Calu3 (cell line): ENCODE data around the gene ACCS. TPM values are rescaled to one million over a fixed set of nuclear protein-coding genes. Genes with fewer than 3 reads are reported as not detected.

Experiments
- BruUV-seq: library from RNA; stranded (reverse); fragments of 400-500 nt; replicated peaks from 2 replicates; lab custom pipeline; 2021; lab: Mats Ljungman, UMichigan
- CTCF ChIA-PET: fragments of 300-600 bp; sonication (Branson Sonifier 250); formaldehyde crosslinking; loops from one replicate; lab custom pipeline; 2022; ENCODE audit warnings: antibody characterized with exemption; lab: Charles Lee
- DNase-seq: peaks from one replicate; pipeline ENCODE4 v3.0.0; 2022
- H3K27ac Mint-ChIP-seq: one replicate; pipeline ENCODE4 v1.8.0; 2022; ENCODE audit warnings: mixed read lengths; ENCODE audit not compliant: unreplicated experiment
- H3K27me3 Mint-ChIP-seq: one replicate; pipeline ENCODE4 v1.8.0; 2022; ENCODE audit warnings: mixed read lengths; ENCODE audit not compliant: unreplicated experiment
- H3K36me3 Mint-ChIP-seq: one replicate; pipeline ENCODE4 v1.8.0; 2022; ENCODE audit warnings: mild to moderate bottlenecking, moderate library complexity, mixed read lengths; ENCODE audit not compliant: insufficient read depth, unreplicated experiment
- H3K4me1 Mint-ChIP-seq: one replicate; pipeline ENCODE4 v1.8.0; 2022; ENCODE audit warnings: mild to moderate bottlenecking, low read depth, mixed read lengths; ENCODE audit not compliant: unreplicated experiment
- H3K4me3 Mint-ChIP-seq: one replicate; pipeline ENCODE4 v1.8.0; 2022; ENCODE audit warnings: mild to moderate bottlenecking, low read depth, moderate library complexity, mixed read lengths; ENCODE audit not compliant: unreplicated experiment
- H3K9me3 Mint-ChIP-seq: one replicate; pipeline ENCODE4 v1.8.0; 2022; ENCODE audit warnings: low read depth, mixed read lengths; ENCODE audit not compliant: unreplicated experiment
- CTCF ChIP-seq: fragments of 200-600 bp; IDR thresholded peaks from one replicate; pipeline ENCODE4 v1.8.0; 2022; ENCODE audit warnings: antibody characterized with exemption; ENCODE audit not compliant: unreplicated experiment
- intact Hi-C: fragments of 100-400 bp; cut with micrococcal nuclease; formaldehyde crosslinking; loops from one replicate; pipeline ENCODE4 v1.10.0; 2022; ENCODE audit not compliant: unreplicated experiment
- total RNA-seq: library from RNA; stranded (reverse); gene quantifications from 2 replicates; pipeline ENCODE4 v1.2.3, GENCODE V29; 2022

Gene ACCS
- total RNA-seq, 1 experiment from 2014 or later = 17.9 TPM

DNA sequence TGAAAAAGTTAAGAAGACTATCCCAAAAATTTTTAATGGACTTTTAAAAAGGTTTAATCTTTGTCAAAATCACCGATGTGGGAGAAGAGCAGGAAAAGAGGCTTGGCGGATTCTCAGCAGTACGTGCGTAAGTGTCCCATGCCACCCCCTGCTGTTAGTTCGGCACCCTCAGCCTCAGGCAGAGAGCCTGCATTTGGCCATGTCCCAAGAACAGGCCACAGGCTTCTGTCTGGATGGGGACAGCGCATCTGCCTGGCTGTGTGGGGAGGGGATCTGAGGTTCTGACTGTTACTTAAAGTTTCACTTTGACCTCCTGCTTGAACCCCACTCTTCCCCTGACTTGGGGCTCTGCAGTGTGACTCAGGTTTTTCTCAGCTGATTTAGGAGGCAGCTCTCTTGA is 64.7 kb downstream of the ACCS start:
- H3K36me3 Mint-ChIP-seq = no peaks in the 10 kb centered on the region
- no peaks in the 10 kb centered on the region for H3K4me1 Mint-ChIP-seq
- intact Hi-C loops = loop anchor here (5.0 kb wide), 1 partner anchor 72 kb away; no protein-coding TSS in a partner anchor
- CTCF ChIA-PET = no interaction called here
- H3K9me3 Mint-ChIP-seq = no peaks in the 10 kb centered on the region
- BruUV-seq = no TSS peak
- no peak overlapping the region for H3K27ac Mint-ChIP-seq
- H3K27me3 Mint-ChIP-seq = no peaks in the 10 kb centered on the region
- TF ChIP-seq CTCF = no peak
- H3K4me3 Mint-ChIP-seq = no peak overlapping the region
- DNase-seq = no peak

DNA sequence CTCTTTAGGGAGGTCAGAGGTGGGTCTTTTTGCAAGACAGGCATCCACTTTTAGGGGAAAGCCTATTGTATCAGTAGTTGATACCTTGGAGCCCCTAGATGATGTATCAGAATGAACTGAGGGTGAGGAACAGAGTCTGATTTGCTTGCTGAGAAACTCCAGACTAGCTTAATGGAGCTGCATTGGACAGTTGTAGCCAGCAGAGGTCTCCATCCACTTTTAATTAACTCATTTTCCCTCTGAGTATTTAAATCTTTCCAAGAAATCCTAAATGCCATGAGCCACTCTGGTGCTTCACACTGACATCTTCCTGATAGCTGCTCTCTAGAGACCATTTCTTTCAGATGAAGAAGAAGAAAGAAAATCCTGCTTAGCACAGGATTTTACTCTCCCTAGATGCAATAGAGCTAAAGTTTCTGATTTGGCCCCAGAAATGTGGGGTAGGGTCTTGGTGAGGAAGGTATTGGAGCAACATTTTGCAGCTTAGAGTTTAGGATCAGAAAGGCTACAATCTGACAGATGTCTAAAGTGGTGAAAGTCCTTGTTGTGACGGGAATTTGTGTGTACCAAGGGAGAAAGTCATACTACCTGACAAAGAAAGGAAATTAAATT is 67.4 kb downstream of the ACCS start:
- Mint-ChIP-seq H3K9me3 (no peaks in the 10 kb centered on the region), H3K36me3 (no peaks in the 10 kb centered on the region), H3K4me1 (no peaks in the 10 kb centered on the region), H3K27me3 (no peaks in the 10 kb centered on the region), H3K27ac (no peak overlapping the region), H3K4me3 (no peak overlapping the region)
- BruUV-seq = no TSS peak
- CTCF ChIA-PET = interaction anchor here (0.9 to 1.2 kb wide), 2 partner anchors 9 to 39 kb away, joined by 3 to 4 read pairs; no protein-coding TSS in a partner anchor
- TF ChIP-seq CTCF = peak; percentile 40
- intact Hi-C loops = loop anchor here (2.0 to 5.0 kb wide), 2 partner anchors 69 to 405 kb away; no protein-coding TSS in a partner anchor
- DNase-seq = peak; percentile 8

Other genes with a start within 250 kb of the ACCS start
- gene ALKBH3, start 185.4 kb upstream of the ACCS start, total RNA-seq = 19.1 and 32.0 TPM in 2 replicates
- 0.38 TPM in 1 of 2 replicates, not detected in the other for gene C11orf96, start 123.6 kb upstream of the ACCS start, total RNA-seq
- gene ACCSL, start 18.3 kb upstream of the ACCS start, total RNA-seq = not detected in 2 replicates
- 56.9 and 67.3 TPM in 2 replicates for gene EXT2, start 29.4 kb downstream of the ACCS start, total RNA-seq
- not detected in 2 replicates for gene ALX4, start 243.9 kb downstream of the ACCS start, total RNA-seq